ENCODE results near the gene ARMC9. TPM values are rescaled to one million over a fixed set of nuclear protein-coding genes. Genes with fewer than 3 reads are reported as not detected.

The ARMC9 gene
- total and polyA plus RNA-seq, 2 donors (not counting 3 experiments of a cell fraction or from before 2014, with no cell fraction given) = 16.4 to 24.2 TPM

- intact Hi-C loops (cut with micrococcal nuclease) = no loop called here
- ChIA-PET POLR2A (interaction anchor here (0.8 kb wide), 1 partner anchor 78 kb away, joined by 6 read pairs; no protein-coding TSS in a partner anchor), CTCF (interaction anchor here (2.2 kb wide), 1 partner anchor 16 kb away, joined by 7 read pairs; no protein-coding TSS in a partner anchor)
- Histone ChIP-seq H4K20me1 (replicated peaks; ENCODE audit: control insufficient read depth, extremely low read depth, insufficient read depth, low read length) (no peaks in the 10 kb centered on the region), H3K9ac (replicated peaks; ENCODE audit: extremely low read depth, insufficient read depth, low read length) (no peak overlapping the region), H3K27ac (ENCODE audit: insufficient read depth, low read depth, low read length) (no peak overlapping the region), H3K36me3 (ENCODE audit: control insufficient read depth in 2 of 2, extremely low read depth in 1 of 2, insufficient read depth in 2 of 2, low read length in 2 of 2) (no peaks in the 10 kb centered on the region), H3K4me2 (ENCODE audit: insufficient read depth, low read length) (no peak overlapping the region), H3K27me3 (ENCODE audit: control insufficient read depth in 2 of 2, insufficient read depth in 2 of 2, low read length in 2 of 2) (peaks cover 0 to 4% of the 10 kb centered on the region in 2 experiments), H3K79me2 (ENCODE audit: control insufficient read depth, insufficient read depth, low read length) (no peaks in the 10 kb centered on the region), H2AFZ (ENCODE audit: low read depth, low read length) (no peak overlapping the region), H3K9me1 (replicated peaks; ENCODE audit: control insufficient read depth, extremely low read depth, insufficient read depth, low read length) (no peaks in the 10 kb centered on the region), H3K4me1 (ENCODE audit: control insufficient read depth, extremely low read depth, insufficient read depth, low read length) (no peaks in the 10 kb centered on the region), H3K4me3 (replicated peaks in 1 of 3; ENCODE audit: insufficient read depth in 1 of 3, low read depth in 1 of 3, low read length in 3 of 3) (no peak overlapping the region), H3K9me3 (replicated peaks; ENCODE audit: control insufficient read depth, insufficient read depth, low read length) (no peaks in the 10 kb centered on the region)
- dilution Hi-C loops (cut with MboI; ENCODE audit: extremely low pct_ligation_motif_present, low sequenced_read_pairs) = no loop called here
- no TSS peak for BruUV-seq (replicated peaks)
- DNase-seq (ENCODE audit: low read depth, low spot score) (no peak), FAIRE-seq (no peak)
- no peak for TF ChIP-seq GATA2 (IDR thresholded peaks at IDR 0.05; ENCODE audit: insufficient read depth, insufficient read length, low read depth, low read length)
- no peak for TF ChIP-seq JUN (IDR thresholded peaks at IDR 0.05; ENCODE audit: borderline replicate concordance, insufficient read depth, insufficient read length, low read depth)
- TF ChIP-seq POLR2A (IDR thresholded peaks at IDR 0.05; ENCODE audit: low read depth, low read length) = no peak
- no peak for TF ChIP-seq MYC (IDR thresholded peaks at IDR 0.05; ENCODE audit: low read depth, low read length)
- no peak for TF ChIP-seq EZH2 (IDR thresholded peaks at IDR 0.05; ENCODE audit: borderline replicate concordance, low read depth, low read length, severe bottlenecking)
- TF ChIP-seq FOS (IDR thresholded peaks at IDR 0.05; ENCODE audit: borderline replicate concordance, insufficient read depth, low read length) = no peak
- no peak for TF ChIP-seq POLR2AphosphoS5 (IDR thresholded peaks at IDR 0.05; ENCODE audit: insufficient read depth, low read depth, low read length)
Observed at GRCh38 chr2:231372326-231372725, 173.9 kb downstream of the ARMC9 start.

DNA sequence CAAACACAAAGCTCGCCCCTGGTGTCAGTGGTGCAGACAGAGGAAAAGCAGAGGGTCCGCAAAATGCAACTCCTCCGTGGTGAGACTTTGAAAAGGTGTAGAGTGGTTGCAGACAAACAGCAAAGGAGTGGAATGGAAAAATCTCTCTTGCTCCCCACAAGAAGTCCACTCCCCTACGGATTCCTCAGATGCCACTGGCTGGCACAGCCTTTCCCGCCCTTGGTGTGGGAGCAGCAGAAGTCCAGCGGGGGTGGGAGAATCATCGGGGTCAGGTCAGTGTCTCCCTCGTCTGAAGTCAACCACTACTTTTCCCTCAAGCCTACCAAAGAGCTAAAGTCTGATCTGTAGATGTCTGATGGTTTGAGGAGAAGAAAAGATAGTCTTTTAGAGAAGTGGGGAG is 174.8 kb downstream of the ARMC9 start:
- no peaks in the 10 kb centered on the region for H3K9me3 ChIP-seq (replicated peaks; ENCODE audit: control insufficient read depth, insufficient read depth, low read length)
- no peaks in the 10 kb centered on the region for H4K20me1 ChIP-seq (replicated peaks; ENCODE audit: control insufficient read depth, extremely low read depth, insufficient read depth, low read length)
- no peaks in the 10 kb centered on the region for H3K79me2 ChIP-seq (ENCODE audit: control insufficient read depth, insufficient read depth, low read length)
- no peak overlapping the region for H2AFZ ChIP-seq (ENCODE audit: low read depth, low read length)
- no peaks in the 10 kb centered on the region for H3K4me1 ChIP-seq (ENCODE audit: control insufficient read depth, extremely low read depth, insufficient read depth, low read length)
- TF ChIP-seq EZH2 (IDR thresholded peaks at IDR 0.05; ENCODE audit: borderline replicate concordance, low read depth, low read length, severe bottlenecking) = no peak
- no peak for TF ChIP-seq POLR2A (IDR thresholded peaks at IDR 0.05; ENCODE audit: low read depth, low read length)
- TF ChIP-seq MAX (IDR thresholded peaks at IDR 0.05; ENCODE audit: insufficient read depth, insufficient read length) = no peak
- no peak for TF ChIP-seq GATA2 (IDR thresholded peaks at IDR 0.05; ENCODE audit: insufficient read depth, insufficient read length, low read depth, low read length)
- no peak for TF ChIP-seq JUN (IDR thresholded peaks at IDR 0.05; ENCODE audit: borderline replicate concordance, insufficient read depth, insufficient read length, low read depth)
- TF ChIP-seq FOS (IDR thresholded peaks at IDR 0.05; ENCODE audit: borderline replicate concordance, insufficient read depth, low read length) = no peak
- TF ChIP-seq MYC (IDR thresholded peaks at IDR 0.05; ENCODE audit: low read depth, low read length) = no peak
- no peak for TF ChIP-seq POLR2AphosphoS5 (IDR thresholded peaks at IDR 0.05; ENCODE audit: insufficient read depth, low read depth, low read length)
- TF ChIP-seq, protein P1, sequence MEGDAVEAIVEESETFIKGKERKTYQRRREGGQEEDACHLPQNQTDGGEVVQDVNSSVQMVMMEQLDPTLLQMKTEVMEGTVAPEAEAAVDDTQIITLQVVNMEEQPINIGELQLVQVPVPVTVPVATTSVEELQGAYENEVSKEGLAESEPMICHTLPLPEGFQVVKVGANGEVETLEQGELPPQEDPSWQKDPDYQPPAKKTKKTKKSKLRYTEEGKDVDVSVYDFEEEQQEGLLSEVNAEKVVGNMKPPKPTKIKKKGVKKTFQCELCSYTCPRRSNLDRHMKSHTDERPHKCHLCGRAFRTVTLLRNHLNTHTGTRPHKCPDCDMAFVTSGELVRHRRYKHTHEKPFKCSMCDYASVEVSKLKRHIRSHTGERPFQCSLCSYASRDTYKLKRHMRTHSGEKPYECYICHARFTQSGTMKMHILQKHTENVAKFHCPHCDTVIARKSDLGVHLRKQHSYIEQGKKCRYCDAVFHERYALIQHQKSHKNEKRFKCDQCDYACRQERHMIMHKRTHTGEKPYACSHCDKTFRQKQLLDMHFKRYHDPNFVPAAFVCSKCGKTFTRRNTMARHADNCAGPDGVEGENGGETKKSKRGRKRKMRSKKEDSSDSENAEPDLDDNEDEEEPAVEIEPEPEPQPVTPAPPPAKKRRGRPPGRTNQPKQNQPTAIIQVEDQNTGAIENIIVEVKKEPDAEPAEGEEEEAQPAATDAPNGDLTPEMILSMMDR (IDR thresholded peaks at IDR 0.05; ENCODE audit: extremely low read depth in 1 of 2, insufficient read depth in 1 of 2, low read depth in 1 of 2, low read length in 2 of 2) = no peak
- intact Hi-C loops (cut with micrococcal nuclease) = no loop called here
- DNase-seq (ENCODE audit: low read depth, low spot score) (no peak), FAIRE-seq (no peak)
- no peak overlapping the region for H3K9ac ChIP-seq (replicated peaks; ENCODE audit: extremely low read depth, insufficient read depth, low read length)
- no peaks in the 10 kb centered on the region for H3K9me1 ChIP-seq (replicated peaks; ENCODE audit: control insufficient read depth, extremely low read depth, insufficient read depth, low read length)
- BruUV-seq (replicated peaks) = no TSS peak
- H3K4me2 ChIP-seq (ENCODE audit: insufficient read depth, low read length) = no peak overlapping the region
- ChIA-PET POLR2A (no interaction called here), CTCF (no interaction called here)
- no peak overlapping the region for H3K27ac ChIP-seq (ENCODE audit: insufficient read depth, low read depth, low read length)
- dilution Hi-C loops (cut with MboI; ENCODE audit: extremely low pct_ligation_motif_present, low sequenced_read_pairs) = no loop called here
- no peak overlapping the region for H3K4me3 ChIP-seq (replicated peaks in 1 of 3; ENCODE audit: insufficient read depth in 1 of 3, low read depth in 1 of 3, low read length in 3 of 3)
- peaks cover 0 to 4% of the 10 kb centered on the region in 2 experiments for H3K27me3 ChIP-seq (ENCODE audit: control insufficient read depth in 2 of 2, insufficient read depth in 2 of 2, low read length in 2 of 2)
- no peaks in the 10 kb centered on the region for H3K36me3 ChIP-seq (ENCODE audit: control insufficient read depth in 2 of 2, extremely low read depth in 1 of 2, insufficient read depth in 2 of 2, low read length in 2 of 2)

Data from endothelial cell of umbilical vein (primary cell).